Measurements from ENCODE around the gene HS6ST1. TPM values are rescaled to one million over a fixed set of nuclear protein-coding genes. Genes with fewer than 3 reads are reported as not detected.

HS6ST1 gene
- polyA plus RNA-seq, 1 experiment: 22.4 TPM

GRCh38 chr2:128272601-128273468 is 45.8 kb downstream of the HS6ST1 start:
- TF ChIP-seq, protein P1, sequence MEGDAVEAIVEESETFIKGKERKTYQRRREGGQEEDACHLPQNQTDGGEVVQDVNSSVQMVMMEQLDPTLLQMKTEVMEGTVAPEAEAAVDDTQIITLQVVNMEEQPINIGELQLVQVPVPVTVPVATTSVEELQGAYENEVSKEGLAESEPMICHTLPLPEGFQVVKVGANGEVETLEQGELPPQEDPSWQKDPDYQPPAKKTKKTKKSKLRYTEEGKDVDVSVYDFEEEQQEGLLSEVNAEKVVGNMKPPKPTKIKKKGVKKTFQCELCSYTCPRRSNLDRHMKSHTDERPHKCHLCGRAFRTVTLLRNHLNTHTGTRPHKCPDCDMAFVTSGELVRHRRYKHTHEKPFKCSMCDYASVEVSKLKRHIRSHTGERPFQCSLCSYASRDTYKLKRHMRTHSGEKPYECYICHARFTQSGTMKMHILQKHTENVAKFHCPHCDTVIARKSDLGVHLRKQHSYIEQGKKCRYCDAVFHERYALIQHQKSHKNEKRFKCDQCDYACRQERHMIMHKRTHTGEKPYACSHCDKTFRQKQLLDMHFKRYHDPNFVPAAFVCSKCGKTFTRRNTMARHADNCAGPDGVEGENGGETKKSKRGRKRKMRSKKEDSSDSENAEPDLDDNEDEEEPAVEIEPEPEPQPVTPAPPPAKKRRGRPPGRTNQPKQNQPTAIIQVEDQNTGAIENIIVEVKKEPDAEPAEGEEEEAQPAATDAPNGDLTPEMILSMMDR (IDR thresholded peaks at IDR 0.05; ENCODE audit: low read depth, low read length): no peak
- H3K27me3 ChIP-seq (ENCODE audit: control insufficient read depth, insufficient read depth, low read length): no peaks in the 10 kb centered on the region
- no peak overlapping the region for H3K4me3 ChIP-seq (ENCODE audit: low read depth, low read length)
- CTCF ChIA-PET: no interaction called here
- DNase-seq (ENCODE audit: low read depth, low spot score): no peak
- peaks cover 18% of the 10 kb centered on the region for H3K9me3 ChIP-seq (ENCODE audit: control insufficient read depth, insufficient read depth, low read length)
- POLR2A ChIA-PET: no interaction called here
- no peak overlapping the region for H3K27ac ChIP-seq (ENCODE audit: low read depth, low read length)

DNA sequence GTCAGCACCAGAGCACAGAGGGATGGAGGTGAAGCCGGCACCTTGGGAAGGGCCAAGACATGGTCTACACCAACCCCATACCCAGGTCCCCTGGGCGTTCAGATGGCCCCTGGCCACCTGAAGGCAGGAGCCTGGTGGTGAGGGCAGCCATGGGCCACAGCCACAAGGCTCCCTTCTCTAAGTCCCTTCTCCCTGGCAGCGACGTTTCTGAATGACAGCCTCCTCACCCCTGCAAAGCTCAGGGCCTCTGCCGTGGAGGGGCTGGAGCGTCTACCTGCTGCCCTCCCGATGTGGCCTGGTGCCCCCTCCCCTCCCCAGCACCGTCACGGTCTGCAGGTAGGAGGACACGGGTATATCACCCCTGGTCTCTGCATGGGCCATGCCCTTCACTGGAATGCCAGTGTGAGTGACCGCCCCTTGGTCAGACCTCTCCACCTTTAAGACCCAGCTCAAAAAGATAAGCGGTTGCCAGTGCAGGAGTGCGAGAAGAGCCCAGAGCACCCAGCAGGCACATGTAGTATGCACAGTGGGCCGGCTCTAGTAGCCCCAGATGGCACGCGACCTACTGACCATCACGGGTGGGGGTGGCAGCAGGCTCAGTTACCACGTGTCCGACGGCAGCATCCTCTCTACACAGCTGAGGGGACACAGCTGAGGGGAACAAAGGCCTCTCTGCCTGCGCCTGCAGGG is 46.6 kb downstream of the HS6ST1 start:
- TF ChIP-seq, protein P1 (IDR thresholded peaks at IDR 0.05; ENCODE audit: low read depth, low read length): no peak
- no peaks in the 10 kb centered on the region for H3K27me3 ChIP-seq (ENCODE audit: control insufficient read depth, insufficient read depth, low read length)
- DNase-seq (ENCODE audit: low read depth, low spot score): no peak
- POLR2A ChIA-PET: no interaction called here
- no peak overlapping the region for H3K4me3 ChIP-seq (ENCODE audit: low read depth, low read length)
- H3K27ac ChIP-seq (ENCODE audit: low read depth, low read length): no peak overlapping the region
- CTCF ChIA-PET: no interaction called here
- peaks cover 18% of the 10 kb centered on the region for H3K9me3 ChIP-seq (ENCODE audit: control insufficient read depth, insufficient read depth, low read length)

GRCh38 chr2:128271597-128271910 is 47.1 kb downstream of the HS6ST1 start:
- CTCF ChIA-PET: no interaction called here
- POLR2A ChIA-PET: no interaction called here
- TF ChIP-seq, protein P1 (IDR thresholded peaks at IDR 0.05; ENCODE audit: low read depth, low read length): no peak

GRCh38 chr2:128270672-128271596 is 47.7 kb downstream of the HS6ST1 start:
- ChIA-PET POLR2A (no interaction called here), CTCF (no interaction called here)
- no peak overlapping the region for H3K4me3 ChIP-seq (ENCODE audit: low read depth, low read length)
- H3K27me3 ChIP-seq (ENCODE audit: control insufficient read depth, insufficient read depth, low read length): no peaks in the 10 kb centered on the region
- no peak for DNase-seq (ENCODE audit: low read depth, low spot score)
- TF ChIP-seq, protein P1 (IDR thresholded peaks at IDR 0.05; ENCODE audit: low read depth, low read length): no peak
- no peak overlapping the region for H3K27ac ChIP-seq (ENCODE audit: low read depth, low read length)
- H3K9me3 ChIP-seq (ENCODE audit: control insufficient read depth, insufficient read depth, low read length): peaks cover 18% of the 10 kb centered on the region

More at GRCh38 chr2:128271597-128271910, 47.1 kb downstream of the HS6ST1 start:
- Histone ChIP-seq H3K27ac (ENCODE audit: low read depth, low read length) (no peak overlapping the region), H3K9me3 (ENCODE audit: control insufficient read depth, insufficient read depth, low read length) (peaks cover 18% of the 10 kb centered on the region), H3K27me3 (ENCODE audit: control insufficient read depth, insufficient read depth, low read length) (no peaks in the 10 kb centered on the region), H3K4me3 (ENCODE audit: low read depth, low read length) (no peak overlapping the region)
- no peak for DNase-seq (ENCODE audit: low read depth, low spot score)
